Cardiac muscle cell (in vitro differentiated cells and primary cell): ENCODE data around the gene ARPC1B. TPM values are rescaled to one million over a fixed set of nuclear protein-coding genes. Genes with fewer than 3 reads are reported as not detected.
"Not testable (repeated sequence)": the region's sequence is repeated elsewhere in the genome, so short reads cannot be mapped to it uniquely, and the experiment has no call there.

Experiments used
- DNase-seq, 2 donors: peaks; one replicate each; pipeline versions ENCODE4 v3.0.0 to v3.0.0-alpha.2; 2010 to 2017; ENCODE audit warnings: low read depth in 1 of 2, low spot score in 1 of 2
- H3K27ac ChIP-seq: fragments of 200-600 bp; sonication (generic); 2 replicates; pipeline ENCODE4 v1.5.1; 2016
- H3K27me3 ChIP-seq: fragments of 200-600 bp; sonication (generic); 2 replicates; pipeline ENCODE4 v1.6.0; 2016; ENCODE audit warnings: control low read depth
- H3K36me3 ChIP-seq: fragments of 200-600 bp; sonication (generic); 2 replicates; pipeline ENCODE4 v1.5.1; 2016; ENCODE audit warnings: control low read depth
- H3K4me1 ChIP-seq: fragments of 200-600 bp; sonication (generic); 2 replicates; pipeline ENCODE4 v1.8.1; 2017; ENCODE audit warnings: low read depth, mild to moderate bottlenecking, mixed run types
- H3K4me3 ChIP-seq: fragments of 200-600 bp; sonication (generic); 2 replicates; pipeline ENCODE4 v1.5.1; 2016; ENCODE audit warnings: mild to moderate bottlenecking
- H3K9me3 ChIP-seq: fragments of 200-600 bp; sonication (generic); 2 replicates; pipeline ENCODE4 v1.5.1; 2017; ENCODE audit warnings: low read depth, mild to moderate bottlenecking, control low read depth
- polyA plus RNA-seq: library from polyadenylated mRNA; unstranded; fragments of >200 nt; fragmentation: Nextera tagmentation; extraction: Ambion mirVana; gene quantifications from 2 replicates; pipeline ENCODE4 v1.2.1, GENCODE V29; 2016
- total RNA-seq: library from RNA; depleted of rRNA; stranded (reverse); fragments of >200 nt; gene quantifications from 2 replicates; pipeline ENCODE4 v1.2.3, GENCODE V29; 2016
- TF ChIP-seq, protein P1 (sequence below): IDR thresholded peaks from 2 replicates; pipeline ENCODE4 v1.5.1; 2012; ENCODE audit warnings: low read depth, mild to moderate bottlenecking, low read length

The ARPC1B gene
- total and polyA plus RNA-seq, 2 experiments from 2014 or later, result 38.7 to 49.3 TPM

DNA sequence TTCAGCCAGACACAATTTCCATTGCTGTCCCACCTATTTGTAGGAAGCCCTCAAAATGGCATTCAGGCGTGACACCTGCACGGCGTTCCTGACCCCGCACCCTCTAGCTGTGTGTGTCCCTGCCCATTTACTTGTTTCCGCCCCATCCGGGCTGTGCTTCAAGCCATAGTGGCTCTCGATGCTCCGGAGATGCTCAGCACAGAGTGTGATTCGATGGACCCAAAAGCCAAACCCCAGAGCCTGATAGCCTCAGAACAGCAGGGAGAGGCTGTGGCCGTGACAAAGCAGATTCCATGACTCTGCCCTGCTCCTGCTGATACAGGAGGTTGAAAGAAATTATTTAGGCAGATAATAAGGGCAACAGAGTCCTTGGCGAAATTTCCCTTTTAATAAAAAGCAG lies 47.7 kb downstream of the ARPC1B start:
- Histone ChIP-seq H3K36me3 (peaks cover 36% of the 10 kb centered on the region), H3K27me3 (no peaks in the 10 kb centered on the region), H3K4me3 (no peak overlapping the region), H3K27ac (no peak overlapping the region), H3K4me1 (no peaks in the 10 kb centered on the region), H3K9me3 (no peaks in the 10 kb centered on the region)
- TF ChIP-seq, protein P1, sequence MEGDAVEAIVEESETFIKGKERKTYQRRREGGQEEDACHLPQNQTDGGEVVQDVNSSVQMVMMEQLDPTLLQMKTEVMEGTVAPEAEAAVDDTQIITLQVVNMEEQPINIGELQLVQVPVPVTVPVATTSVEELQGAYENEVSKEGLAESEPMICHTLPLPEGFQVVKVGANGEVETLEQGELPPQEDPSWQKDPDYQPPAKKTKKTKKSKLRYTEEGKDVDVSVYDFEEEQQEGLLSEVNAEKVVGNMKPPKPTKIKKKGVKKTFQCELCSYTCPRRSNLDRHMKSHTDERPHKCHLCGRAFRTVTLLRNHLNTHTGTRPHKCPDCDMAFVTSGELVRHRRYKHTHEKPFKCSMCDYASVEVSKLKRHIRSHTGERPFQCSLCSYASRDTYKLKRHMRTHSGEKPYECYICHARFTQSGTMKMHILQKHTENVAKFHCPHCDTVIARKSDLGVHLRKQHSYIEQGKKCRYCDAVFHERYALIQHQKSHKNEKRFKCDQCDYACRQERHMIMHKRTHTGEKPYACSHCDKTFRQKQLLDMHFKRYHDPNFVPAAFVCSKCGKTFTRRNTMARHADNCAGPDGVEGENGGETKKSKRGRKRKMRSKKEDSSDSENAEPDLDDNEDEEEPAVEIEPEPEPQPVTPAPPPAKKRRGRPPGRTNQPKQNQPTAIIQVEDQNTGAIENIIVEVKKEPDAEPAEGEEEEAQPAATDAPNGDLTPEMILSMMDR, result no peak
- no peak for DNase-seq

DNA sequence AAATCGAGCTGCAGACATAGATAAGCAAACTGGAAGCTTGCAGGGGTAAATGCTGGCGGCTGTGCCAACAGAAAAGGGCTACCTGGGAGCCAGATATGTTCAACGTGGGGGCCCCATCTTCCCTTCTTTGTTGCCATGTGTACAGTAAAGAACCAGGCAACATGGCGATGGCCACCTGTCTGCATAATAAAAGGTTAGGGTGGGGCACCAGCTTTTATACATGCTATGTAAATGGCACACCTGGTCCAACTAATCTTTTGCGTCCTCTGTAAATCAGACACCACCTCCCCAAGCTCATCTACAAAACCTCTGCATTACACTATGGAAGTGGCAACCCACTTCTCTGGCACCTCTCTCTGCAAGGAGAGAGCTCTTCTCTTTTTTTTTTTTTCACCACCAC lies 48.1 kb downstream of the ARPC1B start:
- TF ChIP-seq, protein P1, result no peak
- Histone ChIP-seq H3K27me3 (no peaks in the 10 kb centered on the region), H3K4me3 (no peak overlapping the region), H3K36me3 (peaks cover 31% of the 10 kb centered on the region), H3K9me3 (no peaks in the 10 kb centered on the region), H3K27ac (no peak overlapping the region), H3K4me1 (no peaks in the 10 kb centered on the region)
- DNase-seq, result no peak

DNA sequence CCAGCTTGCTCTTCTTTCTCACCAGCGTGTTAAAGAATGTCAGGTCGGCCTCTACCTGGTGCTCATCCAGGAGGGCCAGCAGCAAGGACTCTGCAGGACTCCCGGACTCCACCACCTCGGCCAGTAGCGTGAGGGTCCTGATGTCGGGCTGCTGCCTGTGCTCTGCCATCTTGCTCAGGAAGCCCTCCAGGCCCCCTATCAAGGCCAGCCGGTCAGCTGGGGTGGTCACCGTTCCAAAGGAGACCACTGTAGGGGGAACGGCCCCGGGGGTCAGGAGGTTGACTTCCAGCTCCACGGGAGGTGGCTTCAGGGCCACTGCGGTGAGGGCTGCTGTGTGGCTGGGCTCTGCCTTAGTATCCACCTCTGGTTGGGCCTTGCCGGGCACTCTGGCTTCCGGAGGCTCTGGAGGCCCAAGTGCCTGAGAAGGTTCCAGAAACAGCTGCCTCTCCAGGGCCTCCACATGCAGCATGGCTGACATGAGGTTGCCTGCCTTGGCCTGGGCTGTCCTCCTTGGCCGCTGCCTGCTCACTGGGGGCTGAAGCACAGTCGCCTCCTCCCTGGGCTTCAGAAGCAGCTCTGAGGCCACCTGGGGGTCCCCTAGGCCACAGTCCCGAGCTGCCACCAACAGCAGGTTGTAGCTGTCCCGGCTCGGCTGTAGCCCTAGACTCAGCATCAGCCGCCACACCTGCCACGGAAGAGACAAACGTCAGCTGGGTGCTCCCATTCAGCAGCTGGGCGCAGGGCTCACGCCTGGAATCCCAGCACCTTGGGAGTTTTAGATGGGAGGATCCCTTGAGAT lies 50.6 kb downstream of the ARPC1B start:
- H3K27me3 ChIP-seq, result no peaks in the 10 kb centered on the region
- H3K27ac ChIP-seq, result no peak overlapping the region
- no peak overlapping the region for H3K4me3 ChIP-seq
- H3K4me1 ChIP-seq, result no peaks in the 10 kb centered on the region
- DNase-seq, result no peak
- no peaks in the 10 kb centered on the region for H3K9me3 ChIP-seq
- H3K36me3 ChIP-seq, result peaks cover 20% of the 10 kb centered on the region
- TF ChIP-seq, protein P1, result no peak

DNA sequence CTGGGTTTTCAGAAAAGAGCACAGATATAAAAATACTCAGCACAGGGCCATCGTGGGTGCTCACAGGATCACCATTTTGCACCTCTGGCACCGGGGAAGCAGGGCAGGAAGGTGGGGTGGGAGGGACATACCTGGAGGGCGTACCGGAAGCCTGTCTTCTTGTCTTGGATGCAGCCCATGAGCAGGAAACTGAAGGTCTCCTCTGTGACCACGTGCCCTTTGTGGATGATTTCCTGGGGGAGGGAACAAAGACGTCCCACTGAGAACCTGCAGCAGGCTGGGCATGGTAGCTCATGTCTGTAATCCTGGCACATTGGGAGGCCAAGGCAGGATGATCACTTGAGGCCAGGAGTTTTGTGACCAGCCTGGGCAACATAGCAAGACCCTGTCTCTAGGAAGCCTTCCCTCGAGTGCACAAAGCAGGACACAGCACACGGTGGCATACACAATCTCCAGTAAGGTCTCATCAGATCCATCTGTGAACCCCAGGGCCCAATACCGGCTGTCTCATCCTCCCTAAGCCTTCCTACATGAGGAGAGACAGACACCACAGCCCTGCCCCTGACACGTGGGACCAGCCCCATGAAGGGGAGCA lies 54.5 kb downstream of the ARPC1B start:
- no peaks in the 10 kb centered on the region for H3K4me1 ChIP-seq
- H3K27me3 ChIP-seq, result no peaks in the 10 kb centered on the region
- H3K36me3 ChIP-seq, result peaks cover 21% of the 10 kb centered on the region
- H3K9me3 ChIP-seq, result no peaks in the 10 kb centered on the region
- TF ChIP-seq, protein P1, result no peak
- no peak overlapping the region for H3K4me3 ChIP-seq
- no peak overlapping the region for H3K27ac ChIP-seq
- DNase-seq, result no peak

DNA sequence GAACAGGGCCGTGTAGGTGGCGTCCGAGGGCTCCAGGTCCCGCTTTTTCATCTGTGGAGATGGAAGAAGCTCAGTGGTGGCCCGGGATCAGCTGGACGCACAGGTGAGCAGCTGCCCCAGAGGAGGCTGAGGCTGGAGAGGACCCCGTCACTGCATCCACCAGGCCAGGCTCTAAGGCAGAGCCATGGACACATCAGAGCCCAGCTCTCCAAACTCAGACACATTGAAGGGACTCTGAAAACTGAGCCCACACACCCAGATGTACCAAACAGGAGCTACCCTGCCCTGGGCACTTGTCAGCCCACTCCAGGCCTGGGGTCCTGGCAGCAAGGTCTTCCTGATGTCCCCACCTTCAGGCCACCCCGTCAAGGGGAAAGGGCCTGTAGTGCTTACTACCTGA lies 55.2 kb downstream of the ARPC1B start:
- Histone ChIP-seq H3K4me1 (no peaks in the 10 kb centered on the region), H3K27ac (no peak overlapping the region), H3K9me3 (no peaks in the 10 kb centered on the region), H3K27me3 (no peaks in the 10 kb centered on the region), H3K36me3 (peaks cover 18% of the 10 kb centered on the region), H3K4me3 (no peak overlapping the region)
- DNase-seq, result no peak
- TF ChIP-seq, protein P1, result no peak

DNA sequence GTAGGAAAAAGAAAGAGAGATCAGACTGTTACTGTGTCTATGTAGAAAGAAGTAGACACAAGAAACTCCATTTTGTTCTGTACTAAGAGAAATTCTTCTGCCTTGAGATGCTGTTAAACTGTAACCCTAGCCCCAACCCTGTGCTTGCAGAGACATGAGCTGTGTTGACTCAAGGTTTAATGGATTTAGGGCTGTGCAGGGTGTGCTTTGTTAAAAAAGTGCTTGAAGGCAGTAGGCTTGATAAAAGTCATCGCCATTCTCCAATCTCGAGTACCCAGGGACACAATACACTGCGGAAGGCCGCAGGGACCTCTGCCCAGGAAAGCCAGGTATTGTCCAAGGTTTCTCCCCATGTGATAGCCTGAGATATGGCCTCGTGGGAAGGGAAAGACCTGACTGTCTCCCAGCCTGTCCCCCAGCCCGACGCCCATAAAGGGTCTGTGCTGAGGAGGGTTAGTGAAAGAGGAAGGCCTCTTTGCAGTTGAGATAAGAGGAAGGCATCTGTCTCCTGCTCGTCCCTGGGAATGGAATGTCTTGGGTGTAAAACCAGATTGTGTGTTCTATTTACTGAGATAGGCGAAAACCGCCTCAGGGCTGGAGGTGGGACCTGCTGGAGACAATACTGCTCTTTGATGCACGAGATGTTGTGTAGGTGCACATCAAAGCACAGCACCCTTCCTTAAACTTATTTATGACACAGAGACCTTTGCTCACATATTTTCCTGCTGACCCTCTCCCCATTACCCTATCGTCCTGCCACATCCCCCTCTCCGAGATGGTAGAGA lies 57.4 kb downstream of the ARPC1B start:
- H3K36me3 ChIP-seq, result peaks cover 18% of the 10 kb centered on the region
- H3K4me1 ChIP-seq, H3K27ac ChIP-seq, H3K9me3 ChIP-seq, DNase-seq, H3K4me3 ChIP-seq, H3K27me3 ChIP-seq: not testable (repeated sequence)
